ENCODE data around the gene PHF24. TPM values are rescaled to one million over a fixed set of nuclear protein-coding genes. Genes with fewer than 3 reads are reported as not detected.

The PHF24 gene
- total RNA-seq, 1 donor from 2014 or later = 0.63 TPM

DNA sequence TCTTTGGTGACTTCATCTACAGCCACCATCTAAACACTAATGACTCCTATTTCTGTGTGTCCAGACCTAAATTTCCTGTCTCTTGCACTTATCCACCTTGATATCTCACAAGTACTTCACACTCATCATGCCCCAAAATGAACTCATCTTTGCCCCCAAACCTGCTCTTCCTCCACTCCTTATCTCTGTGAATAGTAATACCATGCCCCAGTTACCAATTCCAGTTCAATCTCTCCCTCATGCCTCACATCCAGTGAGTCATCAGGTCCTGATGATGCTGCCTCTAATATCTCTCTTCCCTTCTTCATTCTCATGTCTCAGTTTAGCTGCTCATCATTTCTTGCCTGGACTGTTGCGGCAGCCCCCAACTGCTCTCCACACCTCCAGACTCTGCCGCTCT is 16.6 kb downstream of the PHF24 start:
- peaks cover 3% of the 10 kb centered on the region for H3K27me3 Mint-ChIP-seq (ENCODE audit: low read depth)

DNA sequence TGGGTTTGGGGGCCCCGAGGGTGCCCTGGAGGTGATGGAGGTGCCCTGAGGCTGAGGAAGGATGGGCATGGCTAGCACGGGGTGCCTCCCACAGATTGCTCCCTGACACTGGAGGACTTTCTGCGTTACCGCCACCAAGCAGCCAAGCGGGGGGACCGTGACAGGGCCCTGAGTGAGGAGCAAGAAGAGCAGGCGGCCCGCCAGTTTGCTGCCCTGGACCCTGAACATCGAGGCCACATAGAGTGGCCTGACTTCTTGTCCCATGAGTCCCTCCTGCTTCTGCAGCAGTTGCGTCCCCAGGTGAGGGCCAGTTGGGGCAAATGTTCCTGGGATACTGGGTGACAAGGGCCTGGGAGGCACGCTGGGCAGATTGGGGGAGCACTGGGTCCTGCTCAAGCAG is 18.4 kb downstream of the PHF24 start:
- DNase-seq (ENCODE audit: low read depth, low spot score) = no peak
- TF ChIP-seq, protein P1, sequence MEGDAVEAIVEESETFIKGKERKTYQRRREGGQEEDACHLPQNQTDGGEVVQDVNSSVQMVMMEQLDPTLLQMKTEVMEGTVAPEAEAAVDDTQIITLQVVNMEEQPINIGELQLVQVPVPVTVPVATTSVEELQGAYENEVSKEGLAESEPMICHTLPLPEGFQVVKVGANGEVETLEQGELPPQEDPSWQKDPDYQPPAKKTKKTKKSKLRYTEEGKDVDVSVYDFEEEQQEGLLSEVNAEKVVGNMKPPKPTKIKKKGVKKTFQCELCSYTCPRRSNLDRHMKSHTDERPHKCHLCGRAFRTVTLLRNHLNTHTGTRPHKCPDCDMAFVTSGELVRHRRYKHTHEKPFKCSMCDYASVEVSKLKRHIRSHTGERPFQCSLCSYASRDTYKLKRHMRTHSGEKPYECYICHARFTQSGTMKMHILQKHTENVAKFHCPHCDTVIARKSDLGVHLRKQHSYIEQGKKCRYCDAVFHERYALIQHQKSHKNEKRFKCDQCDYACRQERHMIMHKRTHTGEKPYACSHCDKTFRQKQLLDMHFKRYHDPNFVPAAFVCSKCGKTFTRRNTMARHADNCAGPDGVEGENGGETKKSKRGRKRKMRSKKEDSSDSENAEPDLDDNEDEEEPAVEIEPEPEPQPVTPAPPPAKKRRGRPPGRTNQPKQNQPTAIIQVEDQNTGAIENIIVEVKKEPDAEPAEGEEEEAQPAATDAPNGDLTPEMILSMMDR (conservative IDR thresholded peaks at IDR 0.05) = no peak
- Mint-ChIP-seq H3K27ac (ENCODE audit: unreplicated experiment) (no peak overlapping the region), H3K4me1 (no peaks in the 10 kb centered on the region), H3K36me3 (ENCODE audit: low read depth) (no peaks in the 10 kb centered on the region), H3K27me3 (ENCODE audit: low read depth) (peaks cover 3% of the 10 kb centered on the region), H3K4me3 (no peak overlapping the region), H3K9me3 (no peaks in the 10 kb centered on the region)

More for the DNA sequence above, 16.6 kb downstream of the PHF24 start:
- no peak for DNase-seq (ENCODE audit: low read depth, low spot score)
- Mint-ChIP-seq H3K36me3 (ENCODE audit: low read depth) (no peaks in the 10 kb centered on the region), H3K9me3 (no peaks in the 10 kb centered on the region), H3K27ac (ENCODE audit: unreplicated experiment) (no peak overlapping the region), H3K4me1 (no peaks in the 10 kb centered on the region), H3K4me3 (no peak overlapping the region)
- TF ChIP-seq, protein P1 (conservative IDR thresholded peaks at IDR 0.05) = no peak

DNA sequence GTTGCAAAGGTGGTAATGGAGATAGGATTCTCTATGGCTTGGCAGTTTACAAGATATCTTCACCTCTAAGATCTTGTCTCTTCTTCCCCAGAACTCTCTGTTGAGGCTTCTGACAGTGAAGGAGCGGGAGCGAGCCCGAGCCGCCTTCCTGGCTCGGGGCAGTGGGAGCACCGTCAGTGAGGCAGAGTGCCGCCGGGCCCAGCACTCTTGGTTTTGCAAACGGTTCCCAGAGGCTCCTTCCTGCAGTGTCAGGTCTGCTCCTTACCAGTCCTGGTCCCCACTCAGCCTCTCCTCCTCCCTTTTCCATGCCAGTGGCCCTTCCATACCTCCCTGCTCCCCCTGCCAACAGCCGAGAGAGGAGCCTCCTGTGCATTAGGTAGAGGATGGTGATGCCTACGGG is 18.9 kb downstream of the PHF24 start:
- Mint-ChIP-seq H3K4me3 (no peak overlapping the region), H3K27ac (ENCODE audit: unreplicated experiment) (no peak overlapping the region), H3K27me3 (ENCODE audit: low read depth) (no peaks in the 10 kb centered on the region), H3K36me3 (ENCODE audit: low read depth) (no peaks in the 10 kb centered on the region), H3K9me3 (no peaks in the 10 kb centered on the region), H3K4me1 (no peaks in the 10 kb centered on the region)
- DNase-seq (ENCODE audit: low read depth, low spot score) = no peak
- TF ChIP-seq, protein P1 (conservative IDR thresholded peaks at IDR 0.05) = no peak

DNA sequence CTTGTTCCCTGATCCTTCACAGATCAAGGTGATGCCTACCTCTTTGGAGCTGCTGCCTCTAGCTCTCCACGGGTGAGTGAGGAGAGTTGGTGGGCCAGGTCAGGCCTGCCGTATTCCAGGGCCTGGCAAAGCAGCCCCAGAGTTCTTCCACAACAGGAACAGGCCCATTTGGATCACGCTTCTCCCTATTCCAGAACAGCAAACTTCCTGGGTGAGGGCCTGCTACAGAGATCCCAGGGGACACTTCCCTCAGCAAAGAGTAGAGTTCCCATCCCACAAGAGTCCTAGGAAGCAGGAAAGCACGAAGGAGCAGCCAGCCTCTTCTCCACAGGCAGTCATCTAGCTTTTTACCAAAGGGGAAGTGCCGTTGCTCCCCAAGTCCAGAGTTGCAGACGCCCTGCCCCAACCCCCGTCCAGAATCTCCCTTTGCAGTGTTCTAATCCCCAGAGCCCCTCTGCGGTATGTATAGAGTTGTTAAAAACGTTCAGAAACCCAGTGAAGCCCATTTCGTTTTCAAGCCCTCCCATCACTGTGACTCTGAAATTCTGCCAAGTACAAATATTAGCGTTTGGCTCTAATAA is 22.2 kb downstream of the PHF24 start:
- no peak overlapping the region for H3K4me3 Mint-ChIP-seq
- H3K9me3 Mint-ChIP-seq = no peaks in the 10 kb centered on the region
- no peaks in the 10 kb centered on the region for H3K27me3 Mint-ChIP-seq (ENCODE audit: low read depth)
- H3K4me1 Mint-ChIP-seq = peaks cover 12% of the 10 kb centered on the region
- TF ChIP-seq, protein P1 (conservative IDR thresholded peaks at IDR 0.05) = no peak
- H3K36me3 Mint-ChIP-seq (ENCODE audit: low read depth) = no peaks in the 10 kb centered on the region
- no peak for DNase-seq (ENCODE audit: low read depth, low spot score)
- H3K27ac Mint-ChIP-seq (ENCODE audit: unreplicated experiment) = no peak overlapping the region

DNA sequence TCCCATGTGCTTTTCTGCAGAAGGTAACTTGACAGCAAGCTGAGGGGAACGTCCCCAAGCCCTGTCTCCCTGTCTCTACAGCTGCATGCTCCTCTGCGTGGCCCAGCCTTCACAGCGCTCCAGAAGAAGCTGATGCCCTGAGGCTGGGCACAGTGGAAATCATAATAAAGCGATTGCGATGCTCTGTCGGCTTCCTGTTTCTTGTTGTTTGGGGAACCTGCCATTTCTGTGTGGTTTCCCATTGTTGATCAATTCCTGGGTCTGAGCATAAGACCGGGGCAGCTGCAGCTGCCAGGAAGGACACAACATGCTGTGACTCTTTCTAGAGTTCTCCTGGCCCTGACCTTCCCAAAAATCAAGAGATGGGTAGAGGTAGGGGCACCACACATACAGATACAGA is 24.3 kb downstream of the PHF24 start:
- no peaks in the 10 kb centered on the region for H3K27me3 Mint-ChIP-seq (ENCODE audit: low read depth)

More for the DNA sequence above, 24.3 kb downstream of the PHF24 start:
- no peak overlapping the region for H3K4me3 Mint-ChIP-seq
- no peaks in the 10 kb centered on the region for H3K9me3 Mint-ChIP-seq
- DNase-seq (ENCODE audit: low read depth, low spot score) = no peak
- TF ChIP-seq, protein P1 (conservative IDR thresholded peaks at IDR 0.05) = no peak
- H3K27ac Mint-ChIP-seq (ENCODE audit: unreplicated experiment) = no peak overlapping the region
- peaks cover 33% of the 10 kb centered on the region for H3K4me1 Mint-ChIP-seq
- H3K36me3 Mint-ChIP-seq (ENCODE audit: low read depth) = no peaks in the 10 kb centered on the region

All from neural crest cell (in vitro differentiated cells).